Psoas muscle (tissue), 8 donors: Measurements from ENCODE around the gene APEX2. TPM values are rescaled to one million over a fixed set of nuclear protein-coding genes. Genes with fewer than 3 reads are reported as not detected.

Source experiments
- ATAC-seq, 4 donors: fragments of 200-7000 bp; cut with Tn5 transposase; one replicate each; pipeline ENCODE4 v1.9.1; 2020; ENCODE audit warnings: moderate library complexity in 3 of 4, mild to moderate bottlenecking in 2 of 4
- DNase-seq, 2 donors: peaks; one replicate each; pipeline ENCODE4 v3.0.0-alpha.2; 2020
- H3K27ac ChIP-seq: fragments of 200-600 bp; one replicate; pipeline ENCODE4 v1.8.0; 2022
- H3K27me3 ChIP-seq, 3 donors: fragments of 200-600 bp in 1 of 3; one replicate each; pipeline versions ENCODE4 v1.6.1 to v1.8.0; 2013 to 2022; ENCODE audit warnings: low read length in 2 of 3, mild to moderate bottlenecking in 2 of 3, moderate library complexity in 1 of 3; ENCODE audit not compliant: insufficient read depth in 3 of 3
- H3K36me3 ChIP-seq, 2 donors: fragments of 200-600 bp in 1 of 2; one replicate each; pipeline versions ENCODE4 v1.6.1 to v1.8.0; 2013 to 2022; ENCODE audit warnings: low read depth in 1 of 2, mild to moderate bottlenecking in 1 of 2, moderate library complexity in 1 of 2; ENCODE audit not compliant: insufficient read depth in 1 of 2
- H3K4me1 ChIP-seq: fragments of 200-600 bp; one replicate; pipeline ENCODE4 v1.8.0; 2022
- H3K4me3 ChIP-seq: fragments of 200-600 bp; one replicate; pipeline ENCODE4 v1.8.0; 2022; ENCODE audit warnings: mild to moderate bottlenecking
- H3K9me3 ChIP-seq: fragments of 200-600 bp; one replicate; pipeline ENCODE4 v1.8.0; 2022
- CTCF ChIP-seq: fragments of 200-600 bp; IDR thresholded peaks from one replicate; pipeline ENCODE4 v1.8.0; 2022; ENCODE audit warnings: antibody characterized with exemption
- WGBS, 3 donors: extraction: QIAGEN DNeasy Blood & Tissue Kit; methylation state at CpG; one replicate each; pipeline versions ENCODE4 v1.1.6 to v1.1.7; 2013; 5-methylcytosine and 5-hydroxymethylcytosine counted together
- intact Hi-C, 2 donors: fragments of 100-400 bp; cut with DNase I; formaldehyde crosslinking; loops; one replicate each; pipeline versions ENCODE4 v1.11.0 to v1.14.2; 2022
- polyA plus RNA-seq, 3 donors: library from polyadenylated mRNA; stranded (reverse); fragments of 200-250 nt; gene quantifications; one replicate each; pipeline ENCODE4 v1.2.3, GENCODE V29; 2013
- total RNA-seq, 4 donors: library from RNA; stranded (reverse); fragmentation: NEBNext Ultra II Directional in 2 of 4; extraction: Animal tissue kit (Norgen Biotek cat#: 25700) in 2 of 4; gene quantifications; one replicate each; pipeline versions ENCODE4 v1.2.1 to v1.2.4, GENCODE V29; 2021 to 2023
- donor health status: healthy with polysubstance abuse.
- donor health status: DM: no; HTN: no; CAD: no; lungs with moderate emphysema.
- donor health status: Bipolar disorder and iron deficiency.
- donor health status: healthy.
- donor health status: DM: yes; HTN: yes; CAD: no.
- donor health status: DM: no; HTN: no; CAD: no.
- donor health status: DM: no; HTN: no; CAD: no.
- donor health status: DM: yes; HTN: yes; CAD: no.

APEX2 gene
- total and polyA plus RNA-seq, 7 donors: 6.7 to 15.1 (median 10.5) TPM

GRCh38 chrX:54995621-54996020, 4.5 kb upstream of the APEX2 start:
- H3K9me3 ChIP-seq: no peaks in the 10 kb centered on the region
- H3K27ac ChIP-seq: peak overlapping the region; percentile 90
- DNase-seq: no peak
- no peaks in the 10 kb centered on the region for H3K36me3 ChIP-seq
- intact Hi-C loops: loop anchor here in 1 of 2 donors (10.0 kb wide), 1 partner anchor 1311 kb away; the partner anchor contains the start of gene HUWE1
- no peaks in the 10 kb centered on the region for H3K27me3 ChIP-seq
- ATAC-seq: no peak
- peak overlapping the region; percentile 15 for H3K4me3 ChIP-seq
- H3K4me1 ChIP-seq: no peaks in the 10 kb centered on the region
- no peak for TF ChIP-seq CTCF

GRCh38 chrX:55004231-55004630, 4.1 kb downstream of the APEX2 start:
- Histone ChIP-seq H3K4me1 (peaks cover 1% of the 10 kb centered on the region), H3K27me3 (peaks cover 0 to 3% (median 0%) of the 10 kb centered on the region in 3 donors), H3K4me3 (no peak overlapping the region), H3K27ac (no peak overlapping the region), H3K36me3 (peaks cover 5 to 34% of the 10 kb centered on the region in 2 donors), H3K9me3 (no peaks in the 10 kb centered on the region)
- DNase-seq: no peak
- intact Hi-C loops: loop anchor here in 1 of 2 donors (5.0 to 10.0 kb wide), 2 partner anchors 359 to 957 kb away; no protein-coding TSS in a partner anchor
- TF ChIP-seq CTCF: no peak
- 80 to 100% (median 91%) methylated on average over 1 of the region's 1 CpG for WGBS, 3 donors
- ATAC-seq: no peak

GRCh38 chrX:55005256-55005655, 5.1 kb downstream of the APEX2 start:
- ATAC-seq (no peak), DNase-seq (no peak)
- H3K36me3 ChIP-seq: peaks cover 5 to 34% of the 10 kb centered on the region in 2 donors
- no peaks in the 10 kb centered on the region for H3K9me3 ChIP-seq
- peaks cover 5% of the 10 kb centered on the region for H3K4me1 ChIP-seq
- no peak overlapping the region for H3K27ac ChIP-seq
- intact Hi-C loops: loop anchor here in 1 of 2 donors (10.0 kb wide), 1 partner anchor 360 kb away; no protein-coding TSS in a partner anchor
- H3K27me3 ChIP-seq: peaks cover 0 to 3% (median 0%) of the 10 kb centered on the region in 3 donors
- TF ChIP-seq CTCF: no peak
- H3K4me3 ChIP-seq: no peak overlapping the region

DNA sequence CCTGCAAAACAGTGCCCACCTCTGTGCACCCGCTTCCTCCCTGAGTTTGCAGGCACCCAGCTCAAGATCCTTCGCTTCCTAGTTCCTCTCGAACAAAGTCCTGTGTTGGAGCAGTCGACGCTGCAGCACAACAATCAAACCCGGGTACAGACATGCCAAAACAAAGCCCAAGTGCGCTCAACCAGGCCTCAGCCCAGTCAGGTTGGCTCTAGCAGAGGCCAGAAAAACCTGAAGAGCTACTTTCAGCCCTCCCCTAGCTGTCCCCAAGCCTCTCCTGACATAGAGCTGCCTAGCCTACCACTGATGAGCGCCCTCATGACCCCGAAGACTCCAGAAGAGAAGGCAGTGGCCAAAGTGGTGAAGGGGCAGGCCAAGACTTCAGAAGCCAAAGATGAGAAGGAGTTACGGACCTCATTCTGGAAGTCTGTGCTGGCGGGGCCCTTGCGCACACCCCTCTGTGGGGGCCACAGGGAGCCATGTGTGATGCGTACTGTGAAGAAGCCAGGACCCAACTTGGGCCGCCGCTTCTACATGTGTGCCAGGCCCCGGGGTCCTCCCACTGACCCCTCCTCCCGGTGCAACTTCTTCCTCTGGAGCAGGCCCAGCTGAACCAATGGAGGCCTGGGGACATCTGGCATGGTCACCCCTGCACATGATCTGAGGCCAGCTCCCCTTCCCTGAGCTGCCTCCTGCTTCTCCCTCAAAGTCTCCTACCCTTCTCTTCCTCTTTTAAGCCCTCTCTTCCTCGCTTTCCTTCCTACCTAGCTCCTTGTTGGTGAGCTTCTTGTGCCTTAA, 6.9 kb downstream of the APEX2 start:
- no peak overlapping the region for H3K27ac ChIP-seq
- no peak for ATAC-seq
- intact Hi-C loops: loop anchor here in 1 of 2 donors (10.0 kb wide), 1 partner anchor 362 kb away; no protein-coding TSS in a partner anchor
- H3K9me3 ChIP-seq: no peaks in the 10 kb centered on the region
- no peak for DNase-seq
- peaks cover 0 to 3% (median 0%) of the 10 kb centered on the region in 3 donors for H3K27me3 ChIP-seq
- no peak overlapping the region for H3K4me3 ChIP-seq
- H3K4me1 ChIP-seq: peaks cover 5% of the 10 kb centered on the region
- peaks cover 5 to 34% of the 10 kb centered on the region in 2 donors for H3K36me3 ChIP-seq
- WGBS, 3 donors: 84 to 97% (median 94%) methylated on average over 15 to 18 of the region's 18 CpGs
- TF ChIP-seq CTCF: no peak
